T-helper 2 cell treated with Interferon-gamma antibody and Interleukin-4, amounts not matched to agents 5 μg/mL and 100 μg/mL, for 36 hours (primary cell): ENCODE data around the gene ZNF709.
"Not testable (repeated sequence)": the region's sequence is repeated elsewhere in the genome, so short reads cannot be mapped to it uniquely, and the experiment has no call there.

ENCODE experiments used
- DNase-seq: peaks from one replicate; pipeline ENCODE4 v3.0.0; 2021; ENCODE audit warnings: low spot score
- H3K27ac Mint-ChIP-seq: one replicate; pipeline ENCODE4 v1.8.0; 2021; ENCODE audit warnings: mild to moderate bottlenecking, mixed read lengths
- H3K27me3 Mint-ChIP-seq: one replicate; pipeline ENCODE4 v1.8.0; 2021; ENCODE audit warnings: low read depth, mixed read lengths
- H3K36me3 Mint-ChIP-seq: one replicate; pipeline ENCODE4 v1.8.0; 2021; ENCODE audit warnings: low read depth, mixed read lengths
- H3K4me1 Mint-ChIP-seq: one replicate; pipeline ENCODE4 v1.8.0; 2021; ENCODE audit warnings: low read depth, mixed read lengths
- H3K4me3 Mint-ChIP-seq: one replicate; pipeline ENCODE4 v1.8.0; 2022; ENCODE audit warnings: mild to moderate bottlenecking, moderate library complexity, mixed read lengths
- H3K9me3 Mint-ChIP-seq: one replicate; pipeline ENCODE4 v1.8.0; 2021; ENCODE audit warnings: mixed read lengths

ZNF709 gene

GRCh38 chr19:12425888-12426274 is 58.7 kb downstream of the ZNF709 start:
- no peaks in the 10 kb centered on the region for H3K4me1 Mint-ChIP-seq
- peaks cover 63% of the 10 kb centered on the region for H3K9me3 Mint-ChIP-seq
- no peak overlapping the region for H3K4me3 Mint-ChIP-seq
- no peak for DNase-seq
- H3K36me3 Mint-ChIP-seq, result peaks cover 54% of the 10 kb centered on the region
- no peaks in the 10 kb centered on the region for H3K27me3 Mint-ChIP-seq
- H3K27ac Mint-ChIP-seq, result no peak overlapping the region

- H3K36me3 Mint-ChIP-seq, result peaks cover 53% of the 10 kb centered on the region
- no peak for DNase-seq
- no peak overlapping the region for H3K27ac Mint-ChIP-seq
- H3K27me3 Mint-ChIP-seq, result no peaks in the 10 kb centered on the region
- H3K9me3 Mint-ChIP-seq, result peaks cover 63% of the 10 kb centered on the region
- no peak overlapping the region for H3K4me3 Mint-ChIP-seq
- no peaks in the 10 kb centered on the region for H3K4me1 Mint-ChIP-seq
Observed at GRCh38 chr19:12425236-12425887, 59.3 kb downstream of the ZNF709 start.

GRCh38 chr19:12417273-12417672 is 67.3 kb downstream of the ZNF709 start:
- H3K4me3 Mint-ChIP-seq, H3K27ac Mint-ChIP-seq, H3K4me1 Mint-ChIP-seq, DNase-seq, H3K27me3 Mint-ChIP-seq: not testable (repeated sequence)
- H3K9me3 Mint-ChIP-seq, result peaks cover 65% of the 10 kb centered on the region
- peaks cover 12% of the 10 kb centered on the region for H3K36me3 Mint-ChIP-seq

GRCh38 chr19:12411893-12412292 is 72.7 kb downstream of the ZNF709 start:
- H3K36me3 Mint-ChIP-seq, result peaks cover 6% of the 10 kb centered on the region
- no peak overlapping the region for H3K4me3 Mint-ChIP-seq
- no peak overlapping the region for H3K27ac Mint-ChIP-seq
- peaks cover 66% of the 10 kb centered on the region for H3K9me3 Mint-ChIP-seq
- H3K4me1 Mint-ChIP-seq, result no peaks in the 10 kb centered on the region
- H3K27me3 Mint-ChIP-seq, result no peaks in the 10 kb centered on the region
- no peak for DNase-seq
